ENCODE data around the gene MAGI2. TPM values are rescaled to one million over a fixed set of nuclear protein-coding genes. Genes with fewer than 3 reads are reported as not detected.
A peak's percentile ranks its signal among the peaks of the same experiment; 100 is the strongest.

Gene MAGI2
- total and polyA plus RNA-seq, 2 donors from 2014 or later: 4.4 to 9.0 TPM

DNA sequence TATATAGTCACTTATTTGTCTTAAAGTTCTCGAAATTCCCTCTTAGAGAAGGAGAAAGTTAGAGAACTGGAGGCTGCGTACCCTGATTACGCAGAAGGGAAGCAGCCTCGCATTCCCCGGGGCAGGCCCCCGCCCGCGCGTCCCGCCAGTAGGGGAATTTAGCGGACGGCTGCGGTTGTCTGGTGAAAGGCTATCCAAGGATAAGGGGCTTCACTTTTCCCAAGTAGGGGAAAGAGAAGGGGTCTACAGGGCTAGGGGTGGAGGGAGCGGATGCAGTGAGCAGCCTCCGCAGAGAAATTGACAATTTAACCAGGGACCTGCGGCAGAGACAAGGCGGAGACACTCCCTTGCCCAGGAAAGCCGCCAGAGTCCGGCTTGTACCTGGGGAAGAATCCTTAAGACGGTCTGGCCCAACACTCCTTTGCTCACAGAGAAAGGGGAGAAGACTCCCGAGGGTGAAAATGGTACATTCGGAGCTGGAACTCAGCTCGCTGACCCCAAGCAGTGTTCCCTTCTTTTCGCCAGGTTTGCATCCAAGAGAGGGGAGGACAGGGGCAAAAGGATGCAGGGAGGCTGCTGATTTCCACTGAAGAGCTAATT lies 994 bp upstream of the MAGI2 start:
- intact Hi-C loops (cut with DNase I): no loop called here
- H3K36me3 ChIP-seq (ENCODE audit: control insufficient read depth in 2 of 3, insufficient read depth in 3 of 3, low read length in 3 of 3): peaks cover 0 to 2% (median 0%) of the 10 kb centered on the region in 3 donors
- peak overlapping the region; percentile 88 to 97 (median 93) for H3K4me3 ChIP-seq (ENCODE audit: low read length in 3 of 3)
- DNase-seq: peak in 4 of 5 donors; percentile 69 to 83 (median 77)
- no peaks in the 10 kb centered on the region for H3K9me3 ChIP-seq (ENCODE audit: control insufficient read depth in 2 of 3, insufficient read depth in 1 of 3, low read length in 3 of 3)
- H3K4me1 ChIP-seq (ENCODE audit: control insufficient read depth in 2 of 3, insufficient read depth in 2 of 3, low read depth in 1 of 3, low read length in 3 of 3): peaks cover 2 to 8% (median 4%) of the 10 kb centered on the region in 3 donors
- TF ChIP-seq, protein P1, sequence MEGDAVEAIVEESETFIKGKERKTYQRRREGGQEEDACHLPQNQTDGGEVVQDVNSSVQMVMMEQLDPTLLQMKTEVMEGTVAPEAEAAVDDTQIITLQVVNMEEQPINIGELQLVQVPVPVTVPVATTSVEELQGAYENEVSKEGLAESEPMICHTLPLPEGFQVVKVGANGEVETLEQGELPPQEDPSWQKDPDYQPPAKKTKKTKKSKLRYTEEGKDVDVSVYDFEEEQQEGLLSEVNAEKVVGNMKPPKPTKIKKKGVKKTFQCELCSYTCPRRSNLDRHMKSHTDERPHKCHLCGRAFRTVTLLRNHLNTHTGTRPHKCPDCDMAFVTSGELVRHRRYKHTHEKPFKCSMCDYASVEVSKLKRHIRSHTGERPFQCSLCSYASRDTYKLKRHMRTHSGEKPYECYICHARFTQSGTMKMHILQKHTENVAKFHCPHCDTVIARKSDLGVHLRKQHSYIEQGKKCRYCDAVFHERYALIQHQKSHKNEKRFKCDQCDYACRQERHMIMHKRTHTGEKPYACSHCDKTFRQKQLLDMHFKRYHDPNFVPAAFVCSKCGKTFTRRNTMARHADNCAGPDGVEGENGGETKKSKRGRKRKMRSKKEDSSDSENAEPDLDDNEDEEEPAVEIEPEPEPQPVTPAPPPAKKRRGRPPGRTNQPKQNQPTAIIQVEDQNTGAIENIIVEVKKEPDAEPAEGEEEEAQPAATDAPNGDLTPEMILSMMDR (IDR thresholded peaks at IDR 0.05; ENCODE audit: borderline replicate concordance, extremely low read depth, insufficient read depth): no peak
- H3K9ac ChIP-seq (ENCODE audit: low read length in 3 of 3): peak overlapping the region; percentile 79 to 94 (median 86)
- no peaks in the 10 kb centered on the region for H3K27me3 ChIP-seq (ENCODE audit: control insufficient read depth, insufficient read depth, low read length)
- peak overlapping the region; percentile 91 to 97 for H3K27ac ChIP-seq (ENCODE audit: low read depth in 2 of 2, low read length in 2 of 2)
- no peak for FAIRE-seq

DNA sequence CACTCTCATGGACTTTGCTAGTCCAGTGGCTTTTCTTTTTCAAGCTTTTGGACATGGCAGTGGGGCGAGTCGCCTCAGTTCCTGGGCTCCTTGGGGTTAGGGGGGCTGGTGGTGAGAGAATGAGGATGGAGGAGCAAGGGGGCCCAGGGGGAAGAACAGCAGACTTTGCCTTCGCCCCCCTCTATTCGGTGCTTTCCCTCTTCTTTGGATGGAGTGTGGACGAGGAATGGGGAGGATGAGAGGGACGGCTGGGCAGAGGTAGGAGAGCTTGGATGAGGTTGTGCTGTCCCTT lies 255 bp downstream of the MAGI2 start:
- FAIRE-seq (no peak), DNase-seq (no peak)
- TF ChIP-seq, protein P1 (IDR thresholded peaks at IDR 0.05; ENCODE audit: borderline replicate concordance, extremely low read depth, insufficient read depth): no peak
- Histone ChIP-seq H3K4me3 (ENCODE audit: low read length in 3 of 3) (peak overlapping the region; percentile 88 to 97 (median 93)), H3K36me3 (ENCODE audit: control insufficient read depth in 2 of 3, insufficient read depth in 3 of 3, low read length in 3 of 3) (no peaks in the 10 kb centered on the region), H3K9me3 (ENCODE audit: control insufficient read depth in 2 of 3, insufficient read depth in 1 of 3, low read length in 3 of 3) (no peaks in the 10 kb centered on the region), H3K9ac (ENCODE audit: low read length in 3 of 3) (peak overlapping the region; percentile 79 to 94 (median 94)), H3K27me3 (ENCODE audit: control insufficient read depth, insufficient read depth, low read length) (no peaks in the 10 kb centered on the region), H3K27ac (ENCODE audit: low read depth in 2 of 2, low read length in 2 of 2) (peak overlapping the region; percentile 91 to 97), H3K4me1 (ENCODE audit: control insufficient read depth in 2 of 3, insufficient read depth in 2 of 3, low read depth in 1 of 3, low read length in 3 of 3) (peaks cover 2 to 8% (median 4%) of the 10 kb centered on the region in 3 donors)
- intact Hi-C loops (cut with DNase I): no loop called here

GRCh38 chr7:79452495-79453265 lies 787 bp downstream of the MAGI2 start:
- no peak for FAIRE-seq
- peak; percentile 37 to 77 (median 52) for DNase-seq
- TF ChIP-seq, protein P1 (IDR thresholded peaks at IDR 0.05; ENCODE audit: borderline replicate concordance, extremely low read depth, insufficient read depth): no peak
- H3K9me3 ChIP-seq (ENCODE audit: control insufficient read depth in 2 of 3, insufficient read depth in 1 of 3, low read length in 3 of 3): no peaks in the 10 kb centered on the region
- H3K9ac ChIP-seq (ENCODE audit: low read length in 3 of 3): peak overlapping the region; percentile 79 to 94 (median 94)
- no peaks in the 10 kb centered on the region for H3K36me3 ChIP-seq (ENCODE audit: control insufficient read depth in 2 of 3, insufficient read depth in 3 of 3, low read length in 3 of 3)
- intact Hi-C loops (cut with DNase I): no loop called here
- H3K4me3 ChIP-seq (ENCODE audit: low read length in 3 of 3): peak overlapping the region; percentile 88 to 97 (median 93)
- H3K27me3 ChIP-seq (ENCODE audit: control insufficient read depth, insufficient read depth, low read length): no peaks in the 10 kb centered on the region
- H3K27ac ChIP-seq (ENCODE audit: low read depth in 2 of 2, low read length in 2 of 2): peak overlapping the region; percentile 91 to 97
- peaks cover 2 to 8% (median 4%) of the 10 kb centered on the region in 3 donors for H3K4me1 ChIP-seq (ENCODE audit: control insufficient read depth in 2 of 3, insufficient read depth in 2 of 3, low read depth in 1 of 3, low read length in 3 of 3)
